ENCODE data around the gene TUFM. TPM values are rescaled to one million over a fixed set of nuclear protein-coding genes. Genes with fewer than 3 reads are reported as not detected.
"Not testable (repeated sequence)": the region's sequence is repeated elsewhere in the genome, so short reads cannot be mapped to it uniquely, and the experiment has no call there.

TUFM gene
- total and polyA plus RNA-seq, 8 donors = 71.9 to 181 (median 96.2) TPM

DNA sequence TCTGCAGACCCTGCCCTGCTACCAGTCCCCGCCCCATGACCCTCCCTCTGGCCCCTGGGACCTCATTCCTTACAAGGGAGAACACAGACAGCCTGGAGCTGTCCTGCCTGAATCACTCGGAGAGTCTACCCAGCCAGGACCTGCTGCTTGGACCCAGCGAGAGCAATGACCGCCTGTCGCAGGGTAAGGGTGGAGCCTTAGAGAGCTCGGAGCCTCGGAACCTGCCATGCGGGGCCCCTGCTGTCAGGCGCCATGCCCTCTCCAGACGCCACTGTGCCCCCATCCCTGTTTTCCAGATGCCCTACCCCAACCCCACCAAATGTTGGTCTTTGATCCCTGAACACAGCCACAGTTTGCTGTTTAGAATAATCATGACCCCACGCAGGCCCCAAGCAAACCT is 23.1 kb upstream of the TUFM start:
- no peak for FAIRE-seq
- intact Hi-C loops (cut with DNase I) = loop anchor here in 2 of 3 donors (5.0 to 10.0 kb wide), 2 partner anchors 46 to 73 kb away; no protein-coding TSS in a partner anchor
- H3K27ac ChIP-seq = no peak overlapping the region
- TF ChIP-seq, protein P1, sequence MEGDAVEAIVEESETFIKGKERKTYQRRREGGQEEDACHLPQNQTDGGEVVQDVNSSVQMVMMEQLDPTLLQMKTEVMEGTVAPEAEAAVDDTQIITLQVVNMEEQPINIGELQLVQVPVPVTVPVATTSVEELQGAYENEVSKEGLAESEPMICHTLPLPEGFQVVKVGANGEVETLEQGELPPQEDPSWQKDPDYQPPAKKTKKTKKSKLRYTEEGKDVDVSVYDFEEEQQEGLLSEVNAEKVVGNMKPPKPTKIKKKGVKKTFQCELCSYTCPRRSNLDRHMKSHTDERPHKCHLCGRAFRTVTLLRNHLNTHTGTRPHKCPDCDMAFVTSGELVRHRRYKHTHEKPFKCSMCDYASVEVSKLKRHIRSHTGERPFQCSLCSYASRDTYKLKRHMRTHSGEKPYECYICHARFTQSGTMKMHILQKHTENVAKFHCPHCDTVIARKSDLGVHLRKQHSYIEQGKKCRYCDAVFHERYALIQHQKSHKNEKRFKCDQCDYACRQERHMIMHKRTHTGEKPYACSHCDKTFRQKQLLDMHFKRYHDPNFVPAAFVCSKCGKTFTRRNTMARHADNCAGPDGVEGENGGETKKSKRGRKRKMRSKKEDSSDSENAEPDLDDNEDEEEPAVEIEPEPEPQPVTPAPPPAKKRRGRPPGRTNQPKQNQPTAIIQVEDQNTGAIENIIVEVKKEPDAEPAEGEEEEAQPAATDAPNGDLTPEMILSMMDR (IDR thresholded peaks at IDR 0.05) = no peak
- DNase-seq = no peak
- peaks cover 0 to 26% (median 19%) of the 10 kb centered on the region in 3 donors for H3K36me3 ChIP-seq
- no peaks in the 10 kb centered on the region for H3K9me3 ChIP-seq
- WGBS, 2 donors = 94 to 97% methylated on average over 11 of the region's 11 CpGs
- ATAC-seq = no peak
- H3K4me3 ChIP-seq = no peak overlapping the region
- H3K27me3 ChIP-seq = no peaks in the 10 kb centered on the region
- H3K4me1 ChIP-seq = peaks cover 0 to 6% (median 0%) of the 10 kb centered on the region in 3 donors

DNA sequence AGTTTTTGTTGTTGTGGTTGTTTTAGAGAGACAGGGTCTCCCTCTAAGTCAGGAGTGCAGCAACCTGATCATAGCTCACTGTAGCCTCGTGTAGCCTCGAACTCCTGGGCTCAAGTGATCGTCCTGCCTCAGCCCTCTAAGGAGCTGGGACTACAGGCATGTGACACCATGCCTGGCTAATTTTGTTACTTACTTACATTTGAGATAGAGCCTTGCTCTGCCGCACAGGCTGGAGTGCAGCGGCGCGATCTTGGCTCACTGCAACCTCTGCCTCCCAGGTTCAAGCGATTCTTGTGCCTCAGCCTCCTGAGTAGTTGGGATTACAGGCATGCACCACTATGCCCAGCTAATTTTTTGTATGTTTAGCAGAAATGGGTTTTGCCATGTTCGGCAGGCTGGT is 21.5 kb upstream of the TUFM start:
- not testable (repeated sequence) for H3K9me3 ChIP-seq, ATAC-seq, H3K27ac ChIP-seq, FAIRE-seq, H3K27me3 ChIP-seq, H3K4me3 ChIP-seq, H3K4me1 ChIP-seq, DNase-seq
- intact Hi-C loops (cut with DNase I) = loop anchor here in 2 of 3 donors (5.0 to 10.0 kb wide), 2 partner anchors 47 to 75 kb away; no protein-coding TSS in a partner anchor
- 89 to 92% methylated on average over 9 of the region's 9 CpGs for WGBS, 2 donors
- peaks cover 0 to 26% (median 19%) of the 10 kb centered on the region in 3 donors for H3K36me3 ChIP-seq

DNA sequence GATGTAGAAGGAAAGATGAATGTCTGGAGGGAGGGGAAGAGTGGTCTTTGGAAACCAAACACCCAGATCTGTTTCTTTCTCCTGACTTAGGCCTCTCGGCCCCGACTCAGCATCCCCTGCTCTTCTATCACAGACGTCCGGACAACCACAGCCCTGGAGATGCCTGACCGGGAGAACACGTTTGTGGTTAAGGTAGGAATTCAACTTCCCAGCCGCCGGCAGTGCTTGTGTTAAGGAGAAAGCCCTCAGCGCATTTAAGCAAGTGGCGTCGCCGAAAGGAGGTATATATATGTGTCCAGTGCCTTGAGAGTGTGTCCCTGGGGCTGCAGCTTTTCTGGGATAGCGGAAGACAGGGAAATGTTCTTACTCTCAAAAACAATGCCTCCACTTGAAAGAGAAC is 21.1 kb upstream of the TUFM start:
- Histone ChIP-seq H3K36me3 (peaks cover 0 to 26% (median 19%) of the 10 kb centered on the region in 3 donors), H3K27ac (no peak overlapping the region), H3K27me3 (no peaks in the 10 kb centered on the region), H3K4me3 (no peak overlapping the region), H3K9me3 (no peaks in the 10 kb centered on the region), H3K4me1 (peaks cover 0 to 10% (median 5%) of the 10 kb centered on the region in 3 donors)
- FAIRE-seq (no peak), DNase-seq (no peak), ATAC-seq (no peak)
- intact Hi-C loops (cut with DNase I) = loop anchor here in 2 of 3 donors (5.0 to 10.0 kb wide), 2 partner anchors 48 to 75 kb away; no protein-coding TSS in a partner anchor
- TF ChIP-seq, protein P1 (IDR thresholded peaks at IDR 0.05) = no peak
- WGBS, 2 donors = 87 to 90% methylated on average over 13 of the region's 13 CpGs

DNA sequence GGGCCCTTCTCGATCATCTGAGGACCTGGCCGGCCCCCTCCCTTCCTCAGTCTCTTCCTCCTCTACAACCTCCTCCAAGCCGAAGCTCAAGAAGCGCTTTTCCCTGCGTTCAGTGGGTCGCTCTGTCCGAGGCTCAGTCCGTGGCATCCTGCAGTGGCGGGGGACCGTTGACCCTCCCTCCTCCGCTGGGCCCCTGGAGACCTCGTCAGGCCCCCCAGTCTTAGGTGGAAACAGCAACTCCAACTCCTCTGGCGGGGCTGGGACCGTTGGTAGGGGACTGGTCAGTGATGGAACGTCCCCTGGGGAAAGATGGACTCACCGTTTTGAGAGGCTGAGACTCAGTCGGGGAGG is 20.3 kb upstream of the TUFM start:
- TF ChIP-seq, protein P1 (IDR thresholded peaks at IDR 0.05) = no peak
- Histone ChIP-seq H3K4me3 (no peak overlapping the region), H3K36me3 (peaks cover 0 to 26% (median 19%) of the 10 kb centered on the region in 3 donors), H3K4me1 (peaks cover 0 to 10% (median 5%) of the 10 kb centered on the region in 3 donors), H3K27ac (no peak overlapping the region), H3K27me3 (no peaks in the 10 kb centered on the region), H3K9me3 (no peaks in the 10 kb centered on the region)
- intact Hi-C loops (cut with DNase I) = loop anchor here in 2 of 3 donors (5.0 to 10.0 kb wide), 2 partner anchors 48 to 76 kb away; no protein-coding TSS in a partner anchor
- FAIRE-seq = no peak
- no peak for ATAC-seq
- 80 to 85% methylated on average over 17 of the region's 17 CpGs for WGBS, 2 donors
- DNase-seq = no peak

DNA sequence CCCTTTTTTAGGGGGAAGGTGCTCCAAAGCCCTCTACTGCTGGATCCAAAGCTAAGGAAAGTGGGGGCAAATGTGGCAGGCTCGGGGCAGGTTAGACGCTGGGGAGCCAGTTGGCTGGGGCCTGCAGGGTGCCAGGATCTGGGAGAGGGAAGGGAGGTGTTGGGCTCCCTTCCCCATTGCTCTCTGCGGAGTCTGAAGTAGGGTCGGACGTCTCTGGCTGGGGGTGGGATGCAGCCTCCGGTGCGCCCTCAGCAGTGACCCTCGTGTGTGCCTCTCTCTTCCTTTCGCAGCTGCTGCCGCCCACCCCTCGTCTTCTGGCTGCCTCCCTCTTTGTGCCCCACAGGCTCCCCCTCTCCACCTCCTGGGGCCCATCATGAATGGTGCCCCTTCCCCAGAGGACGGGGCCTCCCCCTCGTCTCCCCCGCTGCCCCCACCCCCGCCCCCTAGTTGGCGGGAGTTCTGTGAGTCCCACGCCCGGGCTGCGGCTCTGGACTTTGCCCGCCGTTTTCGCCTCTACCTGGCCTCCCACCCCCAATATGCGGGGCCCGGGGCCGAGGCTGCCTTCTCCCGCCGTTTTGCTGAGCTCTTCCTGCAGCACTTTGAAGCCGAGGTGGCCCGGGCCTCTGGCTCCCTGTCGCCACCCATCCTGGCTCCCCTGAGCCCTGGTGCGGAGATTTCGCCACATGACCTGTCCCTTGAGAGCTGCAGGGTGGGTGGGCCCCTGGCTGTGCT is 19.7 kb upstream of the TUFM start:
- ATAC-seq (no peak), FAIRE-seq (no peak), DNase-seq (no peak)
- Histone ChIP-seq H3K9me3 (no peaks in the 10 kb centered on the region), H3K27me3 (no peaks in the 10 kb centered on the region), H3K4me3 (no peak overlapping the region), H3K36me3 (peaks cover 0 to 22% (median 19%) of the 10 kb centered on the region in 3 donors), H3K27ac (no peak overlapping the region), H3K4me1 (peaks cover 0 to 10% (median 5%) of the 10 kb centered on the region in 3 donors)
- 66 to 69% methylated on average over 32 of the region's 32 CpGs for WGBS, 2 donors
- TF ChIP-seq, protein P1 (IDR thresholded peaks at IDR 0.05) = no peak
- intact Hi-C loops (cut with DNase I) = loop anchor here in 2 of 3 donors (5.0 to 10.0 kb wide), 2 partner anchors 49 to 76 kb away; no protein-coding TSS in a partner anchor
